Karpas-422 (cell line): ENCODE data around the gene SLITRK3. TPM values are rescaled to one million over a fixed set of nuclear protein-coding genes. Genes with fewer than 3 reads are reported as not detected.

Experiments
- DNase-seq: peaks from one replicate; pipeline ENCODE4 v3.0.0-alpha.2; 2015
- H2AFZ ChIP-seq: fragments of 200-600 bp; sonication (generic); 2 replicates; pipeline ENCODE4 v1.6.1; 2014; ENCODE audit warnings: antibody characterized with exemption, low read length, mixed read lengths
- H3K27ac ChIP-seq: fragments of 200-600 bp; sonication (generic); 2 replicates; pipeline ENCODE4 v1.5.1; 2014; ENCODE audit warnings: mild to moderate bottlenecking, low read length, moderate library complexity
- H3K27me3 ChIP-seq: fragments of 200-600 bp; sonication (generic); 2 replicates; pipeline ENCODE4 v1.6.1; 2014; ENCODE audit warnings: low read length, mixed read lengths
- H3K36me3 ChIP-seq: fragments of 200-600 bp; sonication (generic); 2 replicates; pipeline ENCODE4 v1.6.1; 2014; ENCODE audit warnings: low read length, mixed read lengths; ENCODE audit not compliant: insufficient read depth
- H3K4me1 ChIP-seq: fragments of 200-600 bp; sonication (generic); 2 replicates; pipeline ENCODE4 v1.6.1; 2014; ENCODE audit warnings: mild to moderate bottlenecking, low read length, mixed read lengths
- H3K4me2 ChIP-seq: fragments of 200-600 bp; sonication (generic); 2 replicates; pipeline ENCODE4 v1.6.1; 2014; ENCODE audit warnings: low read length, low read depth, mild to moderate bottlenecking; ENCODE audit not compliant: poor library complexity, severe bottlenecking
- H3K4me3 ChIP-seq: fragments of 200-600 bp; sonication (generic); 2 replicates; pipeline ENCODE4 v1.5.1; 2014; ENCODE audit warnings: mild to moderate bottlenecking, antibody characterized with exemption, low read length, mixed read lengths
- H3K79me2 ChIP-seq: fragments of 200-600 bp; sonication (generic); 2 replicates; pipeline ENCODE4 v1.6.1; 2014; ENCODE audit warnings: mild to moderate bottlenecking, low read length, mixed read lengths
- H3K9ac ChIP-seq: fragments of 200-600 bp; sonication (generic); 2 replicates; pipeline ENCODE4 v1.6.0; 2014; ENCODE audit warnings: low read length
- H3K9me2 ChIP-seq: fragments of 200-600 bp; sonication (generic), shearing (Covaris generic); replicated peaks from 2 replicates; pipeline ENCODE4 v1.6.0; 2014; ENCODE audit warnings: mild to moderate bottlenecking, low read length, moderate library complexity; ENCODE audit not compliant: insufficient read depth
- H3K9me3 ChIP-seq: fragments of 300-700, 200-600 bp; sonication (generic); 2 replicates; pipeline ENCODE4 v1.6.1; 2014; ENCODE audit warnings: low read length, mixed read lengths
- H4K20me1 ChIP-seq: fragments of 200-600 bp; sonication (generic); 2 replicates; pipeline ENCODE4 v1.6.1; 2014; ENCODE audit warnings: mild to moderate bottlenecking, antibody characterized with exemption, low read length, low read depth; ENCODE audit not compliant: insufficient read depth
- total RNA-seq: library from RNA; depleted of rRNA; stranded (reverse); fragments of >200 nt; shearing (Covaris generic); gene quantifications from 2 replicates; pipeline ENCODE4 v1.2.3, GENCODE V29; 2014; ENCODE audit warnings: low replicate concordance; rRNA removed

Gene SLITRK3, protein sequence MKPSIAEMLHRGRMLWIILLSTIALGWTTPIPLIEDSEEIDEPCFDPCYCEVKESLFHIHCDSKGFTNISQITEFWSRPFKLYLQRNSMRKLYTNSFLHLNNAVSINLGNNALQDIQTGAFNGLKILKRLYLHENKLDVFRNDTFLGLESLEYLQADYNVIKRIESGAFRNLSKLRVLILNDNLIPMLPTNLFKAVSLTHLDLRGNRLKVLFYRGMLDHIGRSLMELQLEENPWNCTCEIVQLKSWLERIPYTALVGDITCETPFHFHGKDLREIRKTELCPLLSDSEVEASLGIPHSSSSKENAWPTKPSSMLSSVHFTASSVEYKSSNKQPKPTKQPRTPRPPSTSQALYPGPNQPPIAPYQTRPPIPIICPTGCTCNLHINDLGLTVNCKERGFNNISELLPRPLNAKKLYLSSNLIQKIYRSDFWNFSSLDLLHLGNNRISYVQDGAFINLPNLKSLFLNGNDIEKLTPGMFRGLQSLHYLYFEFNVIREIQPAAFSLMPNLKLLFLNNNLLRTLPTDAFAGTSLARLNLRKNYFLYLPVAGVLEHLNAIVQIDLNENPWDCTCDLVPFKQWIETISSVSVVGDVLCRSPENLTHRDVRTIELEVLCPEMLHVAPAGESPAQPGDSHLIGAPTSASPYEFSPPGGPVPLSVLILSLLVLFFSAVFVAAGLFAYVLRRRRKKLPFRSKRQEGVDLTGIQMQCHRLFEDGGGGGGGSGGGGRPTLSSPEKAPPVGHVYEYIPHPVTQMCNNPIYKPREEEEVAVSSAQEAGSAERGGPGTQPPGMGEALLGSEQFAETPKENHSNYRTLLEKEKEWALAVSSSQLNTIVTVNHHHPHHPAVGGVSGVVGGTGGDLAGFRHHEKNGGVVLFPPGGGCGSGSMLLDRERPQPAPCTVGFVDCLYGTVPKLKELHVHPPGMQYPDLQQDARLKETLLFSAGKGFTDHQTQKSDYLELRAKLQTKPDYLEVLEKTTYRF
- total RNA-seq, result not detected in 2 replicates

- Histone ChIP-seq H3K4me1 (no peaks in the 10 kb centered on the region), H3K27me3 (no peaks in the 10 kb centered on the region), H3K9ac (no peak within 1 kb of the TSS), H2AFZ (no peak within 1 kb of the TSS), H3K36me3 (no peaks in the 10 kb centered on the region), H3K4me2 (no peak within 1 kb of the TSS), H3K4me3 (no peak within 1 kb of the TSS), H4K20me1 (no peaks in the 10 kb centered on the region), H3K9me2 (no peaks in the 10 kb centered on the region), H3K9me3 (peaks cover 7% of the 10 kb centered on the region; the same call in 1 of the 2 replicates), H3K79me2 (no peaks in the 10 kb centered on the region), H3K27ac (no peak within 1 kb of the TSS)
- no peak for DNase-seq
These were observed at the start of gene SLITRK3 for GRCh38 chr3:165195640-165196576. Gene SLITRK3 (minus strand): TSS chr3:165196384. CDS start chr3:165190830, 5,554 bp downstream.

GRCh38 chr3:165243597-165243996 is 47.4 kb upstream of the SLITRK3 start:
- no peak for DNase-seq
- no peak overlapping the region for H2AFZ ChIP-seq
- H3K4me2 ChIP-seq, result no peak overlapping the region
- no peak overlapping the region for H3K4me3 ChIP-seq
- H3K4me1 ChIP-seq, result no peaks in the 10 kb centered on the region
- no peaks in the 10 kb centered on the region for H3K36me3 ChIP-seq
- no peak overlapping the region for H3K9ac ChIP-seq
- no peaks in the 10 kb centered on the region for H3K9me2 ChIP-seq
- H3K9me3 ChIP-seq, result peaks cover 12% of the 10 kb centered on the region
- H3K79me2 ChIP-seq, result no peaks in the 10 kb centered on the region
- H3K27me3 ChIP-seq, result no peaks in the 10 kb centered on the region
- no peaks in the 10 kb centered on the region for H4K20me1 ChIP-seq
- no peak overlapping the region for H3K27ac ChIP-seq

DNA sequence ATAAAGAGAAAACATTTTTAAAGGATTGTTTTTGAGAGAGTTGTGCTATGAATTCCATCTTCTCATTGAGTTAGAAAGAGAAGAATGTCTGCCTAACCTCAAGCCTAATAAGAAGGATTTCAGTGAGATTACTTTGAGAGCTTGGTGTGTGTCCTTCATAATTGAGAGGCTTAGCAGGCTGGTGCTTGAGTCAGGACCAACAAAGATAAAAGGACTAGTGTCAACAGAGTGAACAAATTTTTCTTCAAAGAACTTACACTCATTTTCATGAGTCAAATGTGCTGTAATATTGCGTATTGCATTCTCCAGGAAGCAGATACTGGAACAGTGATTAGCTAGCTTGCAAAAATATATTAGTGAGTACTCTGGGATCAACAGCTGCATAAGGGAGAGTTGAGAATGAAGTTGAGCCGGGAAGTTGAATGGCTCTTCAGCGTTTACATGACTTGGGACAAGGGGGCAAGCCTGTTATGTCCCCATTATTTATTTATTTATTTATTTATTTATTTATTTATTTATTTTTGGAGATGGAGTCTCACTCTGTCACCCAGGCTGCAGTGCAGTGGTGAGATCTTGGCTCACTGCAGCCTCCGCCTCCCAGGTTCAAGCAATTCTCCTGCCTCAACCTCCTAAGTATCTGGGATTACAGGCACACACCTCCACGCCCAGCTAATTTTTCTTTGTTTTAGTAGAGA is 37.5 kb upstream of the SLITRK3 start:
- H3K9ac ChIP-seq, result no peak overlapping the region
- H3K27ac ChIP-seq, result no peak overlapping the region
- no peak overlapping the region for H3K4me2 ChIP-seq
- no peak overlapping the region for H2AFZ ChIP-seq
- no peaks in the 10 kb centered on the region for H3K27me3 ChIP-seq
- H3K36me3 ChIP-seq, result no peaks in the 10 kb centered on the region
- no peak for DNase-seq
- no peaks in the 10 kb centered on the region for H3K9me2 ChIP-seq
- H3K4me1 ChIP-seq, result no peaks in the 10 kb centered on the region
- H3K79me2 ChIP-seq, result no peaks in the 10 kb centered on the region
- no peaks in the 10 kb centered on the region for H4K20me1 ChIP-seq
- no peak overlapping the region for H3K4me3 ChIP-seq
- peaks cover 33% of the 10 kb centered on the region; the same call in 1 of the 2 replicates for H3K9me3 ChIP-seq

GRCh38 chr3:165225604-165226003 is 29.4 kb upstream of the SLITRK3 start:
- Histone ChIP-seq H3K4me1 (no peaks in the 10 kb centered on the region), H3K9ac (no peak overlapping the region), H3K4me3 (no peak overlapping the region), H3K27me3 (no peaks in the 10 kb centered on the region), H3K9me3 (peaks cover 17% of the 10 kb centered on the region), H3K27ac (no peak overlapping the region), H4K20me1 (no peaks in the 10 kb centered on the region), H2AFZ (no peak overlapping the region), H3K36me3 (no peaks in the 10 kb centered on the region), H3K4me2 (no peak overlapping the region), H3K79me2 (no peaks in the 10 kb centered on the region), H3K9me2 (no peaks in the 10 kb centered on the region)
- DNase-seq, result no peak

GRCh38 chr3:165217739-165218138 is 21.6 kb upstream of the SLITRK3 start:
- peaks cover 4% of the 10 kb centered on the region; the same call in 1 of the 2 replicates for H3K9me3 ChIP-seq
- H3K79me2 ChIP-seq, result no peaks in the 10 kb centered on the region
- H4K20me1 ChIP-seq, result no peaks in the 10 kb centered on the region
- no peak for DNase-seq
- H3K4me2 ChIP-seq, result no peak overlapping the region
- H3K27me3 ChIP-seq, result no peaks in the 10 kb centered on the region
- H3K4me1 ChIP-seq, result no peaks in the 10 kb centered on the region
- H3K4me3 ChIP-seq, result no peak overlapping the region
- H3K9me2 ChIP-seq, result no peaks in the 10 kb centered on the region
- H3K9ac ChIP-seq, result no peak overlapping the region
- H2AFZ ChIP-seq, result no peak overlapping the region
- no peaks in the 10 kb centered on the region for H3K36me3 ChIP-seq
- no peak overlapping the region for H3K27ac ChIP-seq

- DNase-seq, result no peak
- Histone ChIP-seq H3K27me3 (no peaks in the 10 kb centered on the region), H3K36me3 (no peaks in the 10 kb centered on the region), H3K79me2 (no peaks in the 10 kb centered on the region), H4K20me1 (no peaks in the 10 kb centered on the region), H3K9ac (no peak overlapping the region), H3K4me3 (no peak overlapping the region), H2AFZ (no peak overlapping the region), H3K27ac (no peak overlapping the region), H3K4me1 (no peaks in the 10 kb centered on the region), H3K9me2 (no peaks in the 10 kb centered on the region; the same call in 1 of the 2 replicates), H3K4me2 (no peak overlapping the region), H3K9me3 (no peaks in the 10 kb centered on the region; the same call in 1 of the 2 replicates)
These were observed 16.4 kb upstream of the SLITRK3 start for GRCh38 chr3:165212580-165212979.

- Histone ChIP-seq H3K27ac (no peak overlapping the region), H3K79me2 (no peaks in the 10 kb centered on the region), H3K36me3 (no peaks in the 10 kb centered on the region), H3K4me1 (no peaks in the 10 kb centered on the region), H2AFZ (no peak overlapping the region), H3K9me2 (no peaks in the 10 kb centered on the region; the same call in 1 of the 2 replicates), H3K27me3 (no peaks in the 10 kb centered on the region), H3K4me3 (no peak overlapping the region), H3K9ac (no peak overlapping the region), H4K20me1 (no peaks in the 10 kb centered on the region), H3K9me3 (no peaks in the 10 kb centered on the region; the same call in 1 of the 2 replicates), H3K4me2 (no peak overlapping the region)
- no peak for DNase-seq
These were observed 15.5 kb upstream of the SLITRK3 start for GRCh38 chr3:165211721-165212120.
